ENCODE results near the gene RNF14.
"Not testable (repeated sequence)": the region's sequence is repeated elsewhere in the genome, so short reads cannot be mapped to it uniquely, and the experiment has no call there.

RNF14 gene

GRCh38 chr5:141968914-141969608 is at the start of gene RNF14:
TSS of gene RNF14 (plus strand) at chr5:141969105. CDS start at chr5:141973589, 4,484 bp downstream.
- peak; percentile 84 for DNase-seq (ENCODE audit: low read depth)

- DNase-seq (ENCODE audit: low read depth): no peak
These were observed 49.4 kb upstream of the RNF14 start for GRCh38 chr5:141919218-141920119.

GRCh38 chr5:141920771-141921170 is 48.1 kb upstream of the RNF14 start:
- DNase-seq (ENCODE audit: low read depth): no peak

GRCh38 chr5:141922827-141923447 is 46.0 kb upstream of the RNF14 start:
- DNase-seq (ENCODE audit: low read depth): not testable (repeated sequence)

GRCh38 chr5:141923448-141924313 is 45.2 kb upstream of the RNF14 start, which contains the start of gene DELE1:
TSS of gene DELE1 (plus strand) at chr5:141923871. CDS start at chr5:141923942, 71 bp downstream.
- DNase-seq (ENCODE audit: low read depth): peak; percentile 93

- no peak for DNase-seq (ENCODE audit: low read depth)
These were observed 42.5 kb upstream of the RNF14 start for GRCh38 chr5:141926434-141926833.

GRCh38 chr5:141928051-141928450 is 40.9 kb upstream of the RNF14 start:
- DNase-seq (ENCODE audit: low read depth): no peak

- DNase-seq (ENCODE audit: low read depth): no peak
These were observed 39.4 kb upstream of the RNF14 start for GRCh38 chr5:141929398-141930058.

- no peak for DNase-seq (ENCODE audit: low read depth)
These were observed 37.2 kb upstream of the RNF14 start for GRCh38 chr5:141931694-141932093.

GRCh38 chr5:141933151-141933550 is 35.8 kb upstream of the RNF14 start:
- no peak for DNase-seq (ENCODE audit: low read depth)

- DNase-seq (ENCODE audit: low read depth): no peak
These were observed 34.6 kb upstream of the RNF14 start for GRCh38 chr5:141934099-141934844.

GRCh38 chr5:141935538-141935937 is 33.4 kb upstream of the RNF14 start:
- DNase-seq (ENCODE audit: low read depth): no peak

- DNase-seq (ENCODE audit: low read depth): no peak
These were observed 28.1 kb upstream of the RNF14 start for GRCh38 chr5:141940695-141941271.

- DNase-seq (ENCODE audit: low read depth): no peak
These were observed 27.6 kb upstream of the RNF14 start for GRCh38 chr5:141941307-141941706.

- DNase-seq (ENCODE audit: low read depth): no peak
These were observed 27.1 kb upstream of the RNF14 start for GRCh38 chr5:141941779-141942178.

GRCh38 chr5:141942185-141942857 is 26.6 kb upstream of the RNF14 start:
- DNase-seq (ENCODE audit: low read depth): no peak

GRCh38 chr5:141944076-141944475 is 24.8 kb upstream of the RNF14 start:
- no peak for DNase-seq (ENCODE audit: low read depth)

GRCh38 chr5:141945511-141946051 is 23.3 kb upstream of the RNF14 start:
- no peak for DNase-seq (ENCODE audit: low read depth)

- DNase-seq (ENCODE audit: low read depth): no peak
These were observed 21.6 kb upstream of the RNF14 start for GRCh38 chr5:141947316-141947715.
